Stimulated activated CD8-positive, alpha-beta memory T cell treated with anti-CD3 and anti-CD28 coated beads, Interleukin-7, amount 100 ng/mL, for 24 hours (primary cell): ENCODE measurements around the gene INTS11.
"Not testable (repeated sequence)": the region's sequence is repeated elsewhere in the genome, so short reads cannot be mapped to it uniquely, and the experiment has no call there.

Experiments
- DNase-seq: peaks from one replicate; pipeline ENCODE4 v3.0.0-alpha.2; 2020; ENCODE audit warnings: low read depth

The INTS11 gene

GRCh38 chr1:1329304-1330210 is 5.1 kb upstream of the INTS11 start:
- no peak for DNase-seq

GRCh38 chr1:1328254-1328653 is 3.8 kb upstream of the INTS11 start:
- DNase-seq: no peak

- no peak for DNase-seq
Measured at GRCh38 chr1:1327291-1327690, 2.8 kb upstream of the INTS11 start.

- no peak for DNase-seq
Measured at GRCh38 chr1:1326075-1326605, 1.7 kb upstream of the INTS11 start.

- DNase-seq: no peak
Measured at GRCh38 chr1:1325288-1326074, 1.0 kb upstream of the INTS11 start.

- no peak for DNase-seq
Measured at GRCh38 chr1:1324084-1324523, 356 bp downstream of the INTS11 start.

- DNase-seq: no peak
Measured at GRCh38 chr1:1322952-1323351, 1.5 kb downstream of the INTS11 start.

- DNase-seq: no peak
Measured at GRCh38 chr1:1322418-1322817, 2.0 kb downstream of the INTS11 start.

GRCh38 chr1:1321477-1321876 is 3.0 kb downstream of the INTS11 start:
- no peak for DNase-seq

GRCh38 chr1:1320666-1321448 is 3.6 kb downstream of the INTS11 start:
- DNase-seq: no peak

- no peak for DNase-seq
Measured at GRCh38 chr1:1319646-1319941, 4.9 kb downstream of the INTS11 start.

GRCh38 chr1:1318777-1319645 is 5.4 kb downstream of the INTS11 start:
- no peak for DNase-seq

GRCh38 chr1:1318131-1318652 is 6.3 kb downstream of the INTS11 start:
- DNase-seq: no peak

GRCh38 chr1:1317420-1317819 is 7.0 kb downstream of the INTS11 start:
- DNase-seq: no peak

- not testable (repeated sequence) for DNase-seq
Measured at GRCh38 chr1:1316199-1316598, 8.3 kb downstream of the INTS11 start.

- DNase-seq: no peak
Measured at GRCh38 chr1:1315435-1315954, 9.0 kb downstream of the INTS11 start.

GRCh38 chr1:1314678-1315335 is 9.7 kb downstream of the INTS11 start:
- no peak for DNase-seq

- DNase-seq: no peak
Measured at GRCh38 chr1:1314237-1314586, 10.2 kb downstream of the INTS11 start.

- no peak for DNase-seq
Measured at GRCh38 chr1:1313500-1314236, 10.8 kb downstream of the INTS11 start.
